NCI-H226 (cell line): ENCODE data around the gene C17orf113.

Source experiments
- DNase-seq: peaks from one replicate; pipeline ENCODE4 v3.0.0-alpha.2; 2015

Gene C17orf113

DNA sequence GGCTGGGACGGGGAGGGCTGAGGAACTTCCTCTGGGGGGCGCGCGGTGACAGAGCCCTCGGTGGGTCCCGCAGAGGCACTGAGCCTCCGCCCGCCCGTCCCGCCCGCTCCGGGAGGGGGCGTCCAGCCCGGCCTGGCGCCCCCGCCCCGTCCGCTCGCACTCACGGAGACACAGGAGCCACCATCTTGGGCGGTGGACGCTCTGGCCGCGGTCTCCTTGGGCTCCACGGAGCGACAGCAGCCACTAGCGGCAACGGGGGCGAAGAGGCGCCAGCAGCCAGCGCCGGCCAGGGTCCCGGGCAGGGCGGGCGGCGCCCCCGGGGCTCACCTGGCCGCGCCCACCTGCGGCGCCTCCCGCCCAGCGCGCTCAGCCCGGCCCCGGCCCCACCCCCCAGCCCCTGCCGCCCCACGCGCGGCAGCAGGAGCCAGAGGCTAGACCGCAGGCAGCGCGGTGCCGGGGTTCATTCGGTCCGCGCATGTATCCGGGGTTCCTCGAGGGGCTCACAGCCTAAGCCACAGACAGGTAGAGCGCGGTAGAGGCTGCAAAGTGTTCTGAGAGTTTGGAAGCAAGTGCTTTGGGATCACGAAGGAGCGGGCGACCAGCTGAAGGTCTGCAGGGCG, at the start of gene C17orf113:
Gene C17orf113 (minus strand): TSS at position 209 of the 620 bp plus-strand sequence. CDS start 7,225 bp downstream, outside the sequence.
- DNase-seq: no peak

DNA sequence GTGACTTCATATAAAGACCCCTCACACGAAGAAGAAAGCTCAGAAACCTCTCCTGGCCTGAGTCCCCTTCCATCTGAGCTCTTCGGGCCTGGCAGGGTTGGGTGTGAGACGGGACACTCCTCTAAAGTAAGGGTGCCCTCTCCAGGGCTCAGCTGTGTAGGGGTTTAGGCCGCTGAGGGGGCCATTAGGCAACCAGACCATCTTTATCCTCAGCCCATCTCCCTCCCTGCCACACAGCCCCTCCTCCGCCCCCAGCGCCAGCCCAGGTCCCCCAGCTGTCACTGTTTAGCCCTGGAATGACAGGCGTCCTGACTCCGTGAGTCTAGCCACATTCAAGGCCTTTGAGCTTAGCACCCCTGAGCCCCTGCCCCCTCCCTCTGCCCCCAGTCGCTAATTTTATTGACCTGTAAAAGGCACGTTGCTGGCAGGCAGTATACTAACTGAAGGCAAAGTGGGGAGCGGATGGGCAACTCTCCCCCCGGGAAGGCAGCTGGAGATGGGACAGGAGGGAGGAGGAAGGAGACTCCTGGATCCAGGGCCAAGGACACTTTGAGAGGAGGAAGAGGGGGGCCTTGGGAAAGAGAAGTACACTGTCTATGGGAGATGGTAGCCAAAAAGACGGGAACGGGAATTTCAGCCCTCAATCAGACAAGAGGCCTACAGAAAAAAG, 48.5 kb upstream of the C17orf113 start:
- DNase-seq: no peak

DNA sequence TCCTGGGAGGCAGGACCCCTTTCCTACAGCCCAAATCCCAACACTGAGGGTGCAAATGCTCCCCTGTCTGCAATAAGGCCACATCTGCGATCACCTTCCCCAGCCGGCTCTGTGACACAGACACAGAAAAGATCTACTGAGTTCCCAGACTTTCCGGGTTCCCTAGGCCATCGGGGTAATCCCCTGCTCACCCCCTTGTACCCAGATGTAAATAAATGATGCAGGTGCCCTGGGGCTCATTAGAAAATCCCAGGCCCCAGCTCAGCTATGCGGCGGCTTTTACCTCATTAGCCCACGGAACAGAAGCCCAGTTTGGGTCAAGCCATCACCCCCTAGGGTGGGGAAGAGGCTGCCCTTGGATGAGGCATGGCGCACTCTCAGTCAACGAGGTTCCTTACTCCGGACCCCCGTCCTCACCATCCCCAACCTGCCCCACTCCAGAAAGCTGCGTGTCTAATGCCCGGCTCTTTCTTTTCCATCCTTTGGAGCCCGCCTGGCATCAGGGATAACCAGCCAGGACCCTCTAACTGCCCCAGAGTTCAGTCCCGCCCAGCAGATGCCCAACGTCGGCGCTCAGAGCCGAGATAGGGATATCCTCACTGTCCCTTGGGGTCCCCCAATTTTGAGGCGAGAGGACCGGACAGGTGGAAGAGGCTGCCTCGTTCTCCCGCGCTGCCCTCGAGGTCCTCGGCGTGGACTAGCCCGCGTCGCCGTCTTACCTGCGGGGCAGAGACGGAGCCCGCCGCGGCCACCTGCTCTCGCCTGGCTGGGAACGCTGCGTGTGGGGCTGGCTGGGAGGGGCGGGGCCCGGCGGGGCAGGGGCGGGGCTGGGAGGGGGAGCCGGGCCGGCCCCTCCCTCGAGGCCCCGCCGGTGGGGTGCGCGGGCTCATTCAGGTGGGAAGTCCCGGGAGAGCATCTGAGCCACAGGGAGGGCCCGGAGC, 47.6 kb upstream of the C17orf113 start, which contains the start of gene ZNF385C:
Gene ZNF385C (minus strand): TSS at position 783 of the 941 bp plus-strand sequence. CDS start 35,417 bp downstream, outside the sequence.
- DNase-seq: no peak

DNA sequence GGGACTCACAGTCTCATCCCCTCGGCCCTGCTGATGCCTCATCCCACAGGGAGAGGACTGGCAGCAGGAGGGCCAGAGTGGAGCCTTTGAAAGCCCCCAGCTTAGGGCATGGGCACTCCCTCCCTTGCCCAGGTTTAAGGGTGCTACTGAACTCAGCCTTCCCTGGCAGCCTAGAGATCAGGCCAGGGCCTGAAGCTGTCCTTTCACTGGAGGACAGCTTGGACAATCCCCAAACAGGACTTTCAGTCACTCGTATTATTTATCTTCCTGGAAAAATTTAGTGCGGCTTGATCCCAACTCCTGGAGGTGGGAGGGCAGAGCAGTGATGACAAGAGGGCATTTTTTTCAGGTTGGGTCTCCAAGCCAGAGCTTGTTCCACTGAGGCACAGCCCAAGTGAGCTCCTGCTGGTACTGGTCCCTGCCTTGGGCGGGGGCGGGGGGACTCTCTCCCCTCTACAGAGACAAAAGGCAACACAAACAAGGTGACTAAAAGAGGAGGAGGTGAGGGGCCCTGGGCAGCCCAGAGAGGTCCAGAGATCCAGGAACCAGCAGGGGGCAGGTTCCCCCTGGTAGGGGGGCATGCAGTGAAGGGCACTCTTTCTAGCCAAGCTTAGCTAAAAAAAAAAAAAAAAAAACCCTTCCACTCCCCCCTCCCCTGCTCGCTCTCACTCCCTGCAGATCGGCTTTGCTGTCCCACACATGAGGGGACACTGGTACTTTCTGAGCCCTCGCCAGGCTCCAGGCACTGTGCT, 46.1 kb upstream of the C17orf113 start:
- no peak for DNase-seq

DNA sequence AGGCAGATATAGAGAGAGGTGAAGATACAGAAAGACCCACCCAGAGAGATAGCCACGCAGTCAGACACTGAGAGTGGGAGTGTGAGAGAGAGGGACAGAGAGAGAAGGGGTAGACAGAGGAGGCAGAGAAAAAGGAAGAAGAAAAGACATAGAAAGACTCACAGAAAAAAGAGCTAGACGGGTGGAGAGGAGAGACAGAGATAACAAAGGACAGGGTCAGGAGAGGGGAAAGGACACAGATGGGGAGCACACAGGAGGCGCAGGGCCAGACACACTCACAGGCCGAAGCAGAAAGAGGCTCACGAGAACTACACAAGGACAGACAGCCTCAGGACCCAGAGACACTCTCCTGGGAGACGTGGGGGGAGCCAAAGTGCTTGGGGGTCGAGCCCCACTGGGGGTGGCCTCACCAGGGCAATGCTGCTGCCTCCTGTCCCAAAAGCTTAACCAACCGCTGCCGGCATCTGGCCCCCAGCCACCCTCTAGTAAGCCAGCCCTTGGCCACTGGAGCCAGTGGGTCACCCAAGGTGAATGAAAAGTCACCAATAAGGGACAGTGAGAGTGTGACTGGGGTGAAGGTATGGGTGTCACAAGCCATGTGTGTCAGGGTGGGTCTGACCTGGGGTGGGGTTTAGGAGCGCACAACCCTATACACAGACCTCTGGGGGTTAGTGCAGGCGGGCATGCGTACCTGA, 44.1 kb upstream of the C17orf113 start:
- no peak for DNase-seq

DNA sequence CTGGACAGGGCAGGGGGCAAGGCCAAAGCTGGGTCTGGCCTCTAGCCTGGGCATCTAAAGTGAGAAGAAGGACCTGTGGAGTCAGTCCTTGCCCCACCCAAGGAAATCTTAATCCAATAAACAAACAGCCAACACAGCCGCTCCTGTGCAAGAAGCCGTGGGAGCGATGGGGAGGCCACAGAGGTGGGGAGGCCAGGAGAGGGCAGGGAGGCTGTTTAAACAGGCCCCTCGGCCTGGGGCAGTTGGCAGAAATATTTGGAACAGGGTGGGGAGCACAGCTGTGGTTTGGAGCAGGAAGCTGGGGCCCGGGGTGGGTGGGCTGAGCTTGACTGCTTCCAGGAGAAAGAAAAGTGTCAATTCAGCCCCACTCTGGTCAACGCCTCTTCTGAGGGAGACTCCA, 42.5 kb upstream of the C17orf113 start:
- no peak for DNase-seq

DNA sequence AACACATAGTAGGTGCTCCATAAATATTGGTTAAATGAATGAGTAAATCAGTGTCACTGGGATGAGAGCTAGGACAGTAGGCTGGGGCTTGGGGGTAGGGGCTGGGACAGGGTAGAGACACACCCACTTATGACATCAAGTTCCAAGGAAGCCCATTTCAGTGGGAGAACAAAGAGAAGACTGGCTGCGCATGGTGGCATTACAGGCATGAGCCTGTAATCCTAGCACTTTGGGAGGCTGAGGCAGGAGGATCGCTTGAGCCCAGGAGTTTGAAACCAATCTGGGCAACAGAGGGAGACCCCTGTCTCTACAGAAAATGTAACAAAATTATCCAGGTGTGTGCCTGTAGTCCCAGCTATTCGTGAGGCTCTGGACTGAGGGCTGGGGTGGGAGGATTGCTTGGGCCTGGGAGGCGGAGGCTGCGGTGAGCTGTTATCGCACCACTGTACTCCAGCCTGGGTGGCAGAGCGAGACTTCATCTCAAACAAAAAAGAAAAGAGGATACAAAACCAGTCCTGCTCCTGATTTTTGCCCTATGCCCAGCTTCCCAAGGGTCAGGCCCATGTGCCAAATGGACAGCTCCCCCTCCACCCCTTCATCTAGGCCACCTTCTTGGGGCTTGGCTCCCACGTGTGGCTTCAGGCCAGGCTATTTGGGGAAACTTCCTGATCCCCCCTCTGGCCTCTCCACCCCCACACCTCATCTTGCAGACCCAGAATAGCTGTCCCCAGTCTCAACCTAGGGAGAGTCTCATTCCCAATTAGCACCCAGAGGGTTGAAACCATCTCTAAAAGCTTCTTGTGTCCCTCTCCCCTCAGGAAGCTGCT, 40.8 kb upstream of the C17orf113 start:
- DNase-seq: no peak

DNA sequence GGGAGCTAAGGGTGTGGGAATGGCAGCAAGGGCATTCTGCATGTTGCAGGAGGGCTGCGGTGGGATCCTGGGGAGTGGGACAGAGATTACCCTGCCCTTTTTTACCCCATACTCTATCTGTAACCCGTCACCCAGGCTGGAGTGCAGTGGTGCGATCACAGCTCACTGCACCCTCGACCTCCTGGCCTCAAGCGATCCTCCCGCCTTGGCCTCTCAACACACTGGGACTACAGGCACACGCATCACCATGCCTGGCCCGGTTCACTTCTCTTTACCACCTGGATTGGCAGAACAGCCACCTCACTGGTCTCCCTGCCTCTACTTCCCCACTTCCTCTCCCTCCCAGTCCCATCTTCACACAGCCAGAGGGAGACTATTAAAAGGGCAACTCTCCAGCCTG, 38.3 kb upstream of the C17orf113 start:
- no peak for DNase-seq

DNA sequence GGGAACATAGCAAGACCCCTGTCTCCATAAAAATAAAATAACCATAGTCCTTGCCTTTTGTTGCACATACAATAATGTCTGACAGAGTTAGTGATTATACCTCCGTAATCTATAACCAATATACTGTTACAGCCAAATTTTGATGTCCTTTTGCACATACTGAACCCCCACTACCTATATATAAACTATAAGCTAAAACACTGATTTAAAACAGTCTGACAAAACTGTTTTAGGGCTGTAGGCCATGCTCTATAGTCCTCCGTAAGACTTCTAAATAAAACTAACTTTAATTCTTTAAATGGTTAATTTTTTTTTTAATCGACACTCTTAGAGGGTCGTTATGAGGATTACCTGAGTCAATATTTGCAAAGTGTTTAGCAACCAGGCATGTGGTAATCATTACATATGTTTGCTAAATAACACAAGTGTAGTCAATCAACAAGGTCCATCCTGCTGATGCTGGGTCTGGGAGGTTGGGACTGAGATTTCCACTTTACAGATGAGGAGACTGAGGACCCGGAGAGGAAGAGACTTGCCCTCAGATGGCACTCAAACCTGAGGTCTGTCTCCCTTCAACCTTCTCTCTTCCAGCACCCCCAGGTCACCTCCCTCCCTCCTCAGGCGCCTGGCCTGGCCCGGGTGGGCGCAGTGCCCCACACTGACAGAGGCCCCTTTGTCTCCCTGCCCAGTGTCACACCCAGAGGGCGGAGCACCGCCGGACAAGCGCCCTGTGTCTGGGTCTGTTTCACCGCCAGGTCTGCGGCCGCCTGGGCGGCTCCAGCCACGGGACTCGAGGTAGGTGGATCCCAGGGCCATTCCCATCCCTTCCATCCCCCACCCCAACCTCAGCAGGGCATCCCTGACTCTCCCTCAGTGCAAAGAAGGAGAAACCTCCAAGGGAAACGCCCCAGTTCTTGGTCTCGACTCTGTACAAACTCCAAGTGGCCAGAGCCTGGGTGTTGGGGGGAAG, 37.6 kb upstream of the C17orf113 start:
- no peak for DNase-seq

DNA sequence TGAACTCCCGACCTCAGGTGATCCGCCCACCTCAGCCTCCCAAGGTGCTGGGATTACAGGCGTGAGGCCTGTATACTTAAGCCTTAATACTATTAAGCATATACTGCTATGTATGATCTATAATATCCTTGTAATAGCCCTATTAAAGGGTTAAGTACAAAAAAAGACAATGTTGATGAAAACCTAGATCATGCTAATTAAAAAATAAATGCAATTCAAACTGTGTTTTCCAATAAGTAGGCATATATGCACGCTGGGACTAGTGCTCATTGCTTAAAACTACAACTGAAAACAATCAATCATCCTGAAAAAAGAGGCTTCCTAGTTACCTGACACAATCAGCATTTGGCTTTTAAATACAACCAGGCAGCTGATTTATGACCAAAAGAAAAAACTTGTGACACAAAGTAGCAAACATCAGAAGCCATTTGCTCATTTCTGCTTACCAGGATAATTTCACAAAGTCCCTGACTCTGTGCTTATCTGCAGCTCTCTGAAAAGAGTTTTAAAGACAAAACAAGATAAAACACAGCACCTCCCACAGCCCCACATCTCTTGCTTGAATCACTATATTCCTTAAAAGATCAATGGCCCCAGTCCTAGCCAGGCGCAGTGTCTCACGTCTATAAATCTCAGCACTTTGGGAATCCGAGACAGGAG, 36.8 kb upstream of the C17orf113 start:
- DNase-seq: no peak

DNA sequence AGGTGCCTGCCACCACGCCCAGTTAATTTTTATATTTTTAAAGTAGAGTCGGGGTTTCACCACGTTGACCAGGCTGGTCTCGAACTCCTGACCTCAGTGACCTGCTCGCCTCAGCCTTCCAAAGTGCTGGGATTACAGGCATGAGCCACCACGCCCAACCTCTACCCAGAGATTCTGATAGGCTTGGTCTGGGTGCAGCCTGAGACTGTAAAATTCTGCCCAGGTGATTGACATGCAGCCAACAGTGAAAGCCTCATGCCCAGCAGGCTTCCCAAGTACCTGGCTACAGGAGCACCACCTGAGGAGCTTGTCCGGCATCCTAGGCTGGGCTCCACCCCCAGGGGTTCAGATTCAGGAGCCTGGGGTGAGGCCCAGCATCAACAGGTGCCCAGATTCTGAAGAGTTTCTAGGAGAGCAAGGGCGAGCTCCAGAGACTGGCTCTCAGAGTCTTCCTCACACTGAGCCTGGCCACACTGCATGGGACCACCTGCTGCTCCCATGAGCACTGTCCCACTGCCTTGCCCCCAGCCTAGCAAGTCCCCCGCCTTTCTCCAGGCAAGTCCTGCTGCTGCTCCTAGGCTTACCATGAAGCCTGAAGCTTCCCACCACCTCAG, 31.2 kb upstream of the C17orf113 start:
- no peak for DNase-seq

DNA sequence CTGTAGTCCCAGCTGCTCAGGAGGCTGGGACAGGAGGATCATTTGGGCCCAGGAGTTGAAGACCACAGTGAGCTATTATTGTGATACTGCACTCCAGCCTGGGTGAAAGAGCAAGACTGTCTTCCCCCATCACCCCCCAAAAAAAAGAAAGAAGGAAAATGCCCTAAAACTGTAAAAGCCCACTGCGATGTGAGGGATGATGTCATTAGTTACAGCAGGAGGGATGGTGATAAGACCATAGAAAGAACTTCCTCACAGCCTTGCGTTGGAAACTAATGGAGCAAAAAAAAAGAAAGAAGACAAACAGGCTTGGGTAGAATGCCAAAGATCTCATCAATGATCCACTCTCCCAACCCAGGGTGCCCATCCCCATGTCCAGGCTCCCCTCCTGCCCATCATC, 29.1 kb upstream of the C17orf113 start:
- no peak for DNase-seq

DNA sequence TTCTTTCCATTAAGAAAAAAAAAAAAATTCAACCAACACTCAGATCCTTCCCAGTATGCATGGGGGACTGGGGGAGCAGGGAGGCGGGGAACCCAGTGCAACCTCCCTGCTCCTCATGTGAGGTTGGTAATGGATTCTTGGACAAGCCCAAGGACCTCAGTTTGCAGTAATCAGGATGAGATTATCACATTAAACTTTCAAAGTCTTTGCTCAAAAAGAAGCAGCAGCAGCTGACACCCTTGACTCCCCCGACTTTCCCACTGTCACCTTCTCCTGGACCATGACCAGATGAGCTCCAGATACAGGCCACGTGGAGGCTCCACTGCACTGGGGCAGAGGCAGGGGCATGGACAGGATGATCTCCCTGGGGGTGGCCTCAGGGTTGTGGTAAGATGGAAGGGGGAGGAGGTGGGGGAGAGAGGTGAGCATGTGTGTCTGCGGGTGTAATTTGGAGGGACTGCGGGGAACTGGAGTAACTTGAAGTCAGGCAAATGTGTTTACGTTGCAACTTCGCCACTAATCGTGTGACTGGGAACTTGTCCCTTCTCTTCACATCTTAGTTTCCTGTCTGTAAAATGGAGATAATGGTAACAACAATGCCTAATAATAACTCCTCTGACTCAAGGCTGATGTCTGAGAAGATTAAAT, 28.1 kb upstream of the C17orf113 start:
- no peak for DNase-seq

DNA sequence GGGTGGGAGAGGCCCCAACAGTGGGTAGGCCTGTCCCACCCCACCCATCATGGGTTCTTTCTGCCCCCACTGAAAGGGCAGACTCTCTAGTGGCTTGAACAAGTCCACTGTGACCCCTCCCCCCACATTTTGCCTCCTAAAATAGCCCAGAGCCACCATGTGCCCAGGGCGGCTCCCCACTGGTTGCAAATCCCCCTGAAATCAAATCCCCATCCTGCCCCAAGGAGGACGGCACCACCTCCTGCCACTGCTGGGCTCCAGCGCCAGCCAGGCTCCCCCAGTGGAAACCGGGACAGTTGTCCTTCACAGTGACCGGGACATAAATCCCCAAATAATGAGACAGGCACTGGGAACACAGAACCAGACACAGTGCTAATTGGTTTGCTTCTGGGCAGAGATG, 27.4 kb upstream of the C17orf113 start:
- DNase-seq: no peak

DNA sequence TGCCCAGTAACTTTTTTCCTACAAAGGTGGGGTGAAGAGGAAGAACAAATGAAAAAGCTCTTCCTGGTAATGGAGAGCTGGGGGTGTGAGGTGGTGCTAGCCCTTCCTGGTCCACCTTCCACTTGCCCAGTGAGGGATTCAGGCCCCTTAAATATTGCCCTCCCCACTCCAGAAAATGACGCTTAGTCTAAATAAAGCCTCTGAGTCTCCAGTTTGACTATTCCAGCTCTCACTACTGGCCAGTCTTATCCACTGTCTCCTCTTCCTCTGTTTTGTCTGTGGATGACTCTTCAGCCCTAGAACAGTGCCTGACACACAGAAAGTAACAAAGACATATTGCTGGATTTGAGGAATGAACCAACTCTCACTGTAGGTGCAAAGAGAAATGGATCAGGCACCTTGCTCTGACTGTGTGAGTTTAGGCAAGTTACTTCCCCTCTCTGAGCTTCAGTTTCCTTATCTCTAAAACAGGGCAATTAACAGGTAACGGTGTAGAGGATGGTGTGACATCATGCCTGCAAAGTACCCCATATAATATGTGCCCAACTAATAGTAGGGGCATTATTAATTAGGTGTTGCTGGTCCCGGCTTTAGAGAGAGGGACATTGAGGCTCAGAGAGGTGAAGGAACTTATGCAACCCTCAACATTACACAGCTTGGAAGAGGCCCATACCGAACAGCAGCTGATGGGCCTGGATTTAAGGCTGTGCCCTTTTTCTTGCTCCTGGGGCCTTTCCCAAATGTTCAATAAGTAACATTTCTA, 26.6 kb upstream of the C17orf113 start:
- no peak for DNase-seq

DNA sequence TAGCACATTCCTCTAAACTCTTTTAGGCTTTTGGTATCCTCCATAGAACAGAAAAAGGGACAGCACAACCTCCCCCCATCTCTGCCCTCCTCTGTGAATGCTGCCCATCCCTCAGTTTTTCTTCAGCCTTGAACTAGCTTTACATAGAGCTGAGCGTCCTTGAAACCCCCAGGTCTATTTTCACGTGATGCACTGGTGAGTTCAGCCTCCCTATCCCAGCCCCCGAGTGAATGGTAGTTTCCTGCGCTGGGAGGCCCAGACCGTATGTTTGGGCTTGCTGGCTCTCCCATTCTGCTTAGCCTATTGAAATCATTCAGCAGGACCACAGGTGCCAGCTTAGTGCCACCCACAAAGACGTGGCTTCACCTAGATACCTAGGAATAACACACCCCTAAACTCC, 25.4 kb upstream of the C17orf113 start:
- no peak for DNase-seq

DNA sequence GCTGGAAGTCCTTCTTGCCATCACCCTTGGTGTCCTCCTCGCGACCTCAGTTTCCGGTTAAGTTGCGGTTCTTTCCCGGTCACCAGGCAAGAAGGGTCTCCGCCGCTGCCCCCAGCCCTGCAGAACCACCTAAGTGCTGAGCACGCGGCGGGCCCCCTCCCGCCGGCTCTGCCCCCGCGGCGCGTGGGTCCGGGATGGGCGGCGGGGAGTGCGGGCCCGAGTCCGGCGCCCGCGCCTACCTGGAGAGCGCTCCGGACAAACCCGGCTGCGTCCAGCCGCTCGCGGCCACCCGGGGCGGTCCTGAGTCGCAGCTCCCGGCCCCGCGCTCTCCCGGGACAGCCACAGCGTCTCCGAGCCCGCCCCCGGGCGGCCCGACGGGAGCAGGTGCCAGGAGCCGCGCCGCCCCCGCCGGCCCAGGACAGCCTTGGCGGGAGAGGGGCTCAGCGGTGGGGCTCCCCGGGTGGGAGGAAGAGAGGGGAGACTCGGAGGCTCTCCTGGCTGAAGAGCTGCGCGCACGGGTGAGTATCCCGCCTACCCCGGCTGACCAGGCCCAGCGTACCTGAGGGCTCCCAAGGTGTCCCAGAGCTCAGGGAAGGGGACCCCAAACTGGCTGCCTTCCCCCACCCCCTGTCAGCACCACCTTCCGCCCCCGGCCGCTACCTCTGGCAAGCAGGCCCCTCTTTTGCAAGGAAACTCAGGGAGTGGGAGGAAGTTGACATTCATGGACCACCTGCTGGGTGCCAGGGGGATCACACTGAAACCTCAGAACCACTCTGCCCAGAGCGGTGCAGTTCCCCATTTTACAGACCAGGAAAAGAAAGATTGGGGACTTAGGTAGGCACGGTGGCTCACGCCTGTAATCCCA, 22.2 kb upstream of the C17orf113 start:
- no peak for DNase-seq
